ENCODE results near the gene NSMF. TPM values are rescaled to one million over a fixed set of nuclear protein-coding genes. Genes with fewer than 3 reads are reported as not detected.

NSMF gene
- total RNA-seq, 2 experiments from 2014 or later: 62.9 to 63.3 TPM

- CTCF ChIA-PET: interaction anchor here (1.0 to 1.8 kb wide), 2 partner anchors 11 to 111 kb away, joined by 3 to 4 read pairs; no protein-coding TSS in a partner anchor
- POLR2A ChIA-PET: no interaction called here
Observed at GRCh38 chr9:137408651-137409405, 50.3 kb downstream of the NSMF start.

DNA sequence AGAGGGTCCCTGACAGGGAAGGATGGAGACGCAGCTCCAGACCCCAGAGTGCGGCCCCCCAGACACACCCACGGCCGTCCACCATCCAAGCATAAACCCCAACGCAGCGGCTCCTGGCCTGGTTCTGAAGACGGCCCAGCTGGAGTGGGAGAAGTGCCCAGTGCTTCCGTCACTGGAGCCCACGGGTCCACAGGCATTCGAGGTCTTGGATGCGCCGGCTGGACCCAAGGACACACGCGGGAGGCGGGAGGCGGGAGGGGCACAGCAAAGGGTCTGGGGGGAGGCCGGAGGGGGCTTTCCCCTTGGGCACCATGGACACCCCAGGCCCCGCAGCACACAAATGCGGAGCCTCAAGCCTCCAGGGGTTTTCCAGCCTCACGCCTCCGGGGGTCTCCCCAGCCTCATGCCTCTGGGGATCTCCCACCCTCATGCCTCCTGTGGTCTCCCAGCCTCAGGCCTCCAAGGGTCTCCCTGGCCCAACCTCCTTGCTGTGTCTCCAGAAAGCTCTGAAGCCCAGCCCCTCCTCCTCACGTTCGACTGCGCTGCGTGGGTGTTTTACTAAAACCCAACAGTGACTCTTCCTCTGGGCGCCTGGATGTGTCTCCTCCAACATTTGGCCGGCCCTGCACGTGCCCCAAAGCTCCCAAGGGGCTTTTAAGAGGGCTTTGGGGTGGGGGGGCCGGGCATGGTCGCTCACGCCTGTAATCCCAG is 51.4 kb downstream of the NSMF start:
- POLR2A ChIA-PET: no interaction called here
- CTCF ChIA-PET: interaction anchor here (1.8 kb wide), 1 partner anchor 110 kb away, joined by 4 read pairs; no protein-coding TSS in a partner anchor

DNA sequence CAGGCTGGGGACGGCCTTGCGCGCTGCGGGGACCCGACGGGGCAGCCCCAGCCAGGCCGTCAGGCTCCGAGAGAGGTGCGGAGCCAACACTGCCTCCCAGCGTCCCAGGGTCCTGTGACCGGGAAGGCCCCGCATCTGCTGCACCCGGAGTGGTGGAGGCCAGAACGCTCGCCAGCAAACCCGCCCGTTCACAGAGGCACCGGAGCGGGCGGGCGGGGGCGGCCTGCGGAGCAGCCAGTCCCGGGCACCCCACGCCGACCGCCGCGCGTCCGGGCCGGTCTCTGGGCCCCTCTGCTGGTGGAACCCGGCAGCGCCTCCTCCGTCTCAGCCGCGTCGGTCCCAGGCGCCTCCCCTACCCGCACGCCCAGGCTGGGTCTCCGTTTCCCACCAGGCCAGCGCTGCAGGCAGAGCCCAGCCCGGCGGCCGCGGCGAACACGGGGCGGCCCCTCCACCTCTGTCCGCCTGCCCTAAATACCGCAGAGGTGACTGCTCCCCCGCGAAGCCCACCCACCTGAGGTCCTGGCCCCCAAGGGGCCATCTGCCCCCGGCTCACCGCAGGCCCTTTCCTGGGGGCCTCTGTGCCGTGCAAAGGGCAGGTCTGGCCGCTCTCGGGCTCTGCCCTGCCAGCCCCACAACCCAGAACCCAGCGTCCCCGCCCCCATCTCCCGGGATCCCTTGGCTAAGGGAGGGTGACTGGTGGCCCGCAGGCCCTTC is 52.1 kb downstream of the NSMF start:
- ChIA-PET POLR2A (no interaction called here), CTCF (interaction anchor here (1.8 kb wide), 1 partner anchor 110 kb away, joined by 4 read pairs; no protein-coding TSS in a partner anchor)

GRCh38 chr9:137406085-137406760 is 52.9 kb downstream of the NSMF start:
- POLR2A ChIA-PET: no interaction called here
- CTCF ChIA-PET: no interaction called here

GRCh38 chr9:137405677-137406081 is 53.5 kb downstream of the NSMF start:
- CTCF ChIA-PET: no interaction called here

DNA sequence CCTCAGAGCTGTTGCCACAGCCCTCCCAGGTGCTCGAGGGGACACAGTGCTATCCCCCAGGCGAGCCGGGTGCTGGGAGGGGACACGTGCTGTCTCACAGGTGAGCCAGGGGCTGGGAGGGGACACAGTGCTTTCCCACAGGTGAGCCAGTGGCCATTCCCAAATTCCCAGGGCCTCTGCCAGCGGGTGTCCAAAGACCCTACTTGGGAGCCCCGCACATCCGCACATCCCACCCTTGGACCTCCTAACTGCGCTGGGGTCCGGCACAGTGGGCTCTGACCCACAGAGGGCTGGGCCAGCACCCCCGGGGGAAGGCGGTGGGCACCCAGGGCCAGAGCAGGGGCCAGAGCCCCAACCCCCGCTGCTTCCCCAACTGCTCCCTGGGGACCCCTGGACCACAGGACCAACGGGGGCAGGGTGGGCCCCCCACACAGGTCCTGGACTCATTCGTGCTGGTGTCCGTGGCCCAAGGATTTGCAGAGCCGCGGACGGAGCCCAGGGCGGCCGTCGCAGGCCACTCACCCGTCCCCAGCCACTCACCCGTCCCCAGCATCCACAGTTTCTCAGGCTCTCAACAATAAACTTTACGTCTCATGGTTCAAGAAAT is 54.1 kb downstream of the NSMF start:
- ChIA-PET CTCF (no interaction called here), POLR2A (no interaction called here)

More at GRCh38 chr9:137405677-137406081, 53.5 kb downstream of the NSMF start:
- POLR2A ChIA-PET: no interaction called here

GRCh38 chr9:137403269-137403668 is 55.9 kb downstream of the NSMF start:
- CTCF ChIA-PET: no interaction called here
- POLR2A ChIA-PET: no interaction called here

GRCh38 chr9:137402746-137403145 is 56.4 kb downstream of the NSMF start:
- CTCF ChIA-PET: no interaction called here

GRCh38 chr9:137398561-137399468 is 60.3 kb downstream of the NSMF start:
- ChIA-PET CTCF (no interaction called here), POLR2A (no interaction called here)

More at GRCh38 chr9:137402746-137403145, 56.4 kb downstream of the NSMF start:
- POLR2A ChIA-PET: no interaction called here

GRCh38 chr9:137397675-137398423 is 61.3 kb downstream of the NSMF start:
- CTCF ChIA-PET: interaction anchor here (1.0 kb wide), 1 partner anchor 11 kb away, joined by 3 read pairs; no protein-coding TSS in a partner anchor
- POLR2A ChIA-PET: interaction anchor here (0.5 kb wide), 1 partner anchor 52 kb away, joined by 6 read pairs; no protein-coding TSS in a partner anchor

Other genes starting within 250 kb of the NSMF start
- 1 to 10 TPM; 3.0 to 4.1 TPM for gene RNF208, start 237.1 kb downstream of the NSMF start, total RNA-seq
- under 1 TPM in 1 of 2 experiments, not detected in 1; 0.23 TPM for gene CYSRT1, start 234.2 kb downstream of the NSMF start, total RNA-seq
- not detected for gene RNF224, start 231.8 kb downstream of the NSMF start, total RNA-seq
- not detected for gene SLC34A3, start 228.4 kb downstream of the NSMF start, total RNA-seq
- 100 to 1,000 TPM; 315 to 323 TPM for gene TUBB4B, start 218.0 kb downstream of the NSMF start, total RNA-seq
- gene STPG3, start 208.0 kb downstream of the NSMF start, total RNA-seq: not detected
- gene NELFB, start 204.0 kb downstream of the NSMF start, total RNA-seq: 10 to 100 TPM; 67.0 to 70.9 TPM
- gene TOR4A, start 181.6 kb downstream of the NSMF start, total RNA-seq: 1 to 10 TPM; 4.8 TPM
- 1 to 10 TPM; 3.0 to 3.4 TPM for gene NRARP, start 157.1 kb downstream of the NSMF start, total RNA-seq
- gene EXD3, start 36.2 kb downstream of the NSMF start, total RNA-seq: 1 to 10 TPM; 3.4 to 3.7 TPM
- under 1 TPM; 0.40 to 0.67 TPM for gene NOXA1, start 35.9 kb downstream of the NSMF start, total RNA-seq
- not detected for gene ENTPD8, start 18.0 kb downstream of the NSMF start, total RNA-seq
- gene PNPLA7, start 91.1 kb upstream of the NSMF start, total RNA-seq: 1 to 10 TPM; 2.6 to 3.4 TPM
- 10 to 100 TPM; 61.0 to 64.7 TPM for gene MRPL41, start 92.5 kb upstream of the NSMF start, total RNA-seq
- 10 to 100 TPM; 36.5 to 38.3 TPM for gene DPH7, start 119.6 kb upstream of the NSMF start, total RNA-seq
- gene ZMYND19, start 131.2 kb upstream of the NSMF start, total RNA-seq: 10 to 100 TPM; 75.3 to 76.8 TPM
- 10 to 100 TPM; 31.2 to 35.1 TPM for gene ARRDC1, start 146.4 kb upstream of the NSMF start, total RNA-seq
- 10 to 100 TPM; 69.9 to 75.4 TPM for gene EHMT1, start 159.7 kb upstream of the NSMF start, total RNA-seq